NCI-H187 treated with DMSO at 0.1 percent for 48 hours (cell line): ENCODE results near the gene SASS6.

Experiments
- DNase-seq: peaks from one replicate; lab custom pipeline; 2025; lab: John Stamatoyannopoulos, UW

SASS6 gene, protein sequence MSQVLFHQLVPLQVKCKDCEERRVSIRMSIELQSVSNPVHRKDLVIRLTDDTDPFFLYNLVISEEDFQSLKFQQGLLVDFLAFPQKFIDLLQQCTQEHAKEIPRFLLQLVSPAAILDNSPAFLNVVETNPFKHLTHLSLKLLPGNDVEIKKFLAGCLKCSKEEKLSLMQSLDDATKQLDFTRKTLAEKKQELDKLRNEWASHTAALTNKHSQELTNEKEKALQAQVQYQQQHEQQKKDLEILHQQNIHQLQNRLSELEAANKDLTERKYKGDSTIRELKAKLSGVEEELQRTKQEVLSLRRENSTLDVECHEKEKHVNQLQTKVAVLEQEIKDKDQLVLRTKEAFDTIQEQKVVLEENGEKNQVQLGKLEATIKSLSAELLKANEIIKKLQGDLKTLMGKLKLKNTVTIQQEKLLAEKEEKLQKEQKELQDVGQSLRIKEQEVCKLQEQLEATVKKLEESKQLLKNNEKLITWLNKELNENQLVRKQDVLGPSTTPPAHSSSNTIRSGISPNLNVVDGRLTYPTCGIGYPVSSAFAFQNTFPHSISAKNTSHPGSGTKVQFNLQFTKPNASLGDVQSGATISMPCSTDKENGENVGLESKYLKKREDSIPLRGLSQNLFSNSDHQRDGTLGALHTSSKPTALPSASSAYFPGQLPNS

DNA sequence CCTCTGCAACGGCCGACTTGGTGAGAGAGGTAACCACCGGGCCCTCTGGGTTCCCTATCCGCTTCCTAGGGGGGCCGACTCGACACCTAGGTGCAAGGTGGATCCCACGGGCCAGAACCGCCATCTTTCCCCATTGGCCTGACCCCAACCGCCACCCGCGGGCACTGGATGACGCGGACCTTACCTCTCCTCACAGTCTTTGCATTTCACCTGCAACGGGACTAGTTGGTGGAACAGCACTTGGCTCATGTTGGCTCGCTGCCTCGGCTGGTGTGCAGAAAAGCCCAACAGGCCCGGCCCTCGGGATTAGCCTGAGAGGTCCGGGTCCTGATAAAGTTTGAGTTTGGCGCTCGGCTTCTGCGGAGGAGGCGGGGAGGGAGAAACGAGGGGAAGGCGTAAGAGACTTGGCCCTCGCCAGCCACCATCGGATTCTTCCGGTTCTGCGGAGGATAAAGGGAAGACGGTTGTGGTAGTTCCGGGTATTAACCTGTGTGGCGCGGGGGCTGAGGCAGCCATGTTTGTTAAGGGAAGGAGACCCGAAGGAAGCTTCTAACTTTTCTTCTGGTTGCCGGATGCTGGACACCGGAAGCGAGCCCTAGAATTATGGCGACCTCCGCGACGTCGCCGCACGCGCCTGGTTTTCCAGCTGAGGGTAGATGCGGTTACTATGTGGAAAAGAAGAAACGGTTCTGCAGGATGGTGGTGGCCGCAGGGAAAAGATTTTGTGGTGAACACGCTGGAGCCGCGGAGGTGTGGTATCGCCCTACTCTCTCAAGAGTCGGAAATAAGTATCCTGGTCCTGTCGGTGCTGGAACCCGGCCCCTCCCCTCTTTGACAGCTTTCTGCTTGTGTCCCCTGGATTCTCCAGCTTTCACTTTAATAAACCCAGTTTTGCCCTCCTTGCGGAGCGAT lies at the start of gene SASS6, which contains the start of gene TRMT13:
Gene SASS6 (minus strand): TSS at position 365 of the 912 bp plus-strand sequence. CDS start 116 bp downstream, at position 249.
Gene TRMT13 (plus strand): TSS at position 598 of the 912 bp plus-strand sequence. CDS start 6 bp downstream, at position 604.
- peak; percentile 87 for DNase-seq

DNA sequence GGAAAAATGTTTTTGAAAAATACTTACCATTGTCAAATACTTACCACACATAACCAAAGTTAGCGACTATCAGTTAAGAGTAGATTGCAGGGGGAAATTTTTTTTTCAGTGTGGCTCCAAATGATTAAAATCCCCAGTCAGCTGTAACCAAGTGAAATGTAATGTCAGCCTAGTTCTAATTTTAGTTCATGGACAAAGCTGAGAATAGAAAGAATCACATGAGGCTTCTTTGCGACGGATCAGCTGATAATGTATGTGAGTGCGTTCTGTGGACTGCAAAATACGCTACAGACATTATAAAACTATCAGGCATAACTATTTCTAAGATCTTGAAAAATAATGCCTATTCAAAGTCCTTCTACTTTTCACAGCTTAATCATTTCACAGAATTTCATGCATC lies 45.4 kb upstream of the SASS6 start, which contains the start of gene LRRC39:
Gene LRRC39 (minus strand): TSS at position 166 of the 400 bp plus-strand sequence. CDS start 9,740 bp downstream, outside the sequence.
- no peak for DNase-seq

DNA sequence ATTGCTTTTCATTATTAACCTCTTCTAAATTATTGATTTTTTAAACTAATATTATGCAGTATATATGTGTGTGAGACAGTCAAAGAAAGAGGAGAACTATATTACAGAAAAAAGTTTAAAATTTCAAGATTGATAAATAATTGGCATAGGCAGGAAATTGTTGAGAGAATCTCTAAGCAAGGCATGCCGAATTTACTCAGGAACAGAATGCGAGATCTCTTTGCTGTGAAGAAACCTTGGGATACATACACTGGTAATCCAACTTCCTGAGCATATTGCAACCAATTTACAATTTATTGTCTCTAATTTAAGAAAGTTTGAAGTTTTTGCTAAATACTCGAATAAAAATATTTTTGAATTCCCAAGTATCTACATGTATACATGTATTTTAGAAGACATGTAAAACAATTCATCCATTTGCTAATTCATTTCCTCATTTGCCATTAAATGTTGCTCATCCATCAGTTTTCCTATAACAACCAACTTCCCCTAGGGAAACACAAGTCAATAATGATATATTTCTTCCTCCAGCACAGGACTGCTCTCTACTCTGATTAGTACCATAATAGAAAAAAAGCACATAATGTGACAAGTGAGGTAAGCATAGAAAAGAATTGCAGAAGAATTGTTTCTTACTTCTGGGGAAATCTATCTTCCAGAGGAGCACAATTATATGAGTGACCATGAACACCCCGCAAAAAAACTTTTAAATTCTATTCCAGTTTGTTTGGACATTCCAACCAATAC lies 44.7 kb upstream of the SASS6 start:
- DNase-seq = no peak

DNA sequence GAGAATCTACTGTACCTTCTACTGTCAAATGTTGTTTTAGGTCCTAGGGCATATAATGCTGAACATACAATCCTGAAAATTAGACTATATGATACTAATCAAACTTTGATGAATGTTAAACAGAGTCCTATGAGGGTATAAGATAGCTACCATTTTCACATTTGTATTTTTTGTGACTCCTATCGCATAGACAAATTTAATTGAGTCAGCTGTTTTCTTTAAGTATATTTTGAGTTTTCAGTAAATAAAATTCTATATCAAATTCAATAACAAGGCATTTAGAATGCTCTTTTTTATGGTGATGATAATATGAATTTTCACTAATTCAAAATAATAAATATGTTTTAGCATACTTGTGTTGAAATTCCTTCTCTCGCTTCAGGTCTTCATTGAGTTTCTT lies 35.3 kb upstream of the SASS6 start:
- DNase-seq = no peak

DNA sequence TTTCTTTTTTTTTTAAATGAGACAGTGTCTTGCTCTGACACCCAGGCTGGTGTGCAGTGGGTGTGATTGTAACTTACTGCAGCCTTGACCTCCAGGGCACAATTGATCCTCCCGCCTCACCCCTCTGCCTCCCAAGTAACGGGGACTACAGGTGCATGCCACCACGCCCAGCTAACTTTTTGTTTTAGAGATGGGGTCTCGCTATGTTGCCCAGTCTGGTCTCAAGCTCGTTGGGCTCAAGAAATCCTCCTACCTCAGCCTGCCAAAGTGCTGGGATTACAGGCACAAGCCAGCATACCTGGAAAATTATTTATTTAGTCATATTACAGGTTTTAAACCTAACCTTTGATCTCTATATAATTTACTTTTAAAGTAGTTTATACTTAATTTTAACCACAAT lies 32.0 kb upstream of the SASS6 start:
- no peak for DNase-seq

DNA sequence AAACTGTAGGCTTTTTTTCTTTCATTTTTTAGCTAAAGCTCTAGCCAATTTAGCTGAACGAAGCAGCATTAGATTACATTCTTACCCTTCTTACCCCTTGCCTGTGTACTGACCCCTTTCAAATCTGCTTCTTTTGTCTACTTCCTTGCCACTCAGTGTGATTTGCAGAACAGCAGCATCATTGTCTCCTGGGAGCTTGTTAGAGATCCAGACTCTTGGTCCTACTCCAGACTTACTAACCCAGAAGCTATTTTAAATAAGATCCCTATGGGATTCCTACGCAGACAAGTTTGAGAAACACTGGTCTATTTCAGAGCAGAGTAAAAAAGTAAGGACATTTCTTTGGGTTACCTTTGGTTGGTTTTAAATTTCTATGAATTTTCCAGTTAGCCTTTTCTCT lies 31.5 kb upstream of the SASS6 start:
- DNase-seq = no peak

DNA sequence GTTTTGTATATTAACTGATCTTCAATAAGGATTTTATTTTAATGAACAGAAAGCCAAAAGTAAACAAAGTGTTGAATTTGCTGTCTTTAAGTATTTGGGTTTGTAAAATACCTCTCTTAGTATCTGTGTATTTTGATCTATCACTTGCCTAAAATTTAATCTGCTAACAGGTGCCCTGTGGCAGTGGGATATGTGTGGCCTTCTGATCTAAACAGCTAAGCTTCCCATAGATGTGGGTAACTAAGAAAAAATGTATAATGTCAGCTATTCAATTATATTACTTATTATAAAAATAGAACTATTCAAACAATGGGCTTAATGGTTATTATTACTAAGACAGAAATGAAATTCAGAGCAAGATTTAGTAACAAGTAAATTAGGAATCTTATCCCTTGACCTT lies 30.2 kb upstream of the SASS6 start:
- DNase-seq = no peak

DNA sequence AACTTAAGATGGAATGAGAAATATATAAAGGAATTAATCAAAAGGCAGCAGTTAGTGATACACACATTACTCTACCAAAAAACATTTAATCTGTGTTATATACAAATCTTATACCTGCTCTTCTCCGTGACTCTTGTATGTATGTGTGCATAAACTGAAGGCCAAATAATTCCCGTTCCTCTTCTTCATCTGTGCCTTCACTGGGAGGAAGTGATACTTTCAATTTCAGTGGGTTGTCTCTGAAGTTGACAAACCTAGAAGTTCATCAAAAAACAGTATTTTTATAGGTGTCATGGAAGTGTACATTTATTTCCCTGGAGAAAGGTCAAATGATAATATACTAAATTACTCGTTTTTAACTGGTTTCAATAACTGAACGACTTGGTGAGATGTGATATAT lies 19.5 kb upstream of the SASS6 start:
- no peak for DNase-seq

DNA sequence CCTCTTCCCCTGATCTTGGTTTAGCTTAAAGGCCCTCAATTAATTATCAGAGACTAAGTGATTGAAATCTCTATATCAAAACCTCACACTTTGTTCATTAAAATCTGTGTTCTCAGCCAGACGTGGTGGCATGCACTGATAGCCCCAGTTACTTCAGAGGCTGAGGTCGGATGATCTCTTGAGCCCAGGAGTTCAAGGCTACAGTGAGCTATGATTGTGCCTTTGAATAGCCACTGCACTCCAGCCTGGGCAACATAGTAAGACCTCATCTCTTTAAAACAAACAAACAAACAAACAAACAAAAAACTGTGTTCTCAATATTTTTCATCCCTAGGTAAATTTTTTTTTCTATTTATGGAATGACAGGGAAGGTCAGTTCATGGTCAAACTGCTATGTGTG lies 18.9 kb upstream of the SASS6 start:
- no peak for DNase-seq

DNA sequence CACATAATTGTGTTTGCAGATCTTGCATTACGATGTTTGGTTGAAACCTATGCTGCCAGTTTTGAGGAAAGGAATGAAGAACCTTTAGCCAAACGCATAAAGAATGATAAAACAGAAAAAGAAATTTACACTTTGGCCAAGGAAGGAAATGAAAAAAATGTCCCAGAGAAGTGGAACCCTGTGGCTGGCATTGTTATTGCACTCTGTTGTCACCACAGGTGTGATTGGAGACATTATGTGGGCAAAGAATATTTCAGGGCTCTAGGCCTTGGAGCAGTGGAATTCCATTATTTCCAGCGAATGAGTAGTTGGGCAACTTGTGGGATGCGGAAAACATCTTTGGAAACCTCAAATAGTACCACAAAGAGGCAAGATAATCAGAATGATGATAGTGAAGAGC lies 15.1 kb upstream of the SASS6 start:
- DNase-seq = no peak

DNA sequence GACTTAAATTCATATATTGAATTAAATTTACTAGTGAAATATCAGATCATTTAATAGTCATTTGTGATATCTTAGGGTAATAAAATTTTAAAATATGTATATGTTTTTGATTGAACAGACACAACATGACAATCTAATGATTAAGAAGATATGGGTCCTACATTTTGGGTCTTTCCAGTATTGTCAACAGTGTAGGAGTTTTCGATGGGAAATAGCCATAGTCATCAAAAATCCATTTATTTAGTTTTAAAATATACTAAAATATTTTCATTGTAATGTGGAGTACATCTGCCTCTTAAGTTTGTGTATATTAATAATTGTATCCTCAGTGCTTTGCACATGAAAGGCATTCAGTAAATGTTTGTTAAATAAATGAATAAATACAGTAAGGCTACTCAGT lies 14.2 kb upstream of the SASS6 start:
- DNase-seq = no peak

DNA sequence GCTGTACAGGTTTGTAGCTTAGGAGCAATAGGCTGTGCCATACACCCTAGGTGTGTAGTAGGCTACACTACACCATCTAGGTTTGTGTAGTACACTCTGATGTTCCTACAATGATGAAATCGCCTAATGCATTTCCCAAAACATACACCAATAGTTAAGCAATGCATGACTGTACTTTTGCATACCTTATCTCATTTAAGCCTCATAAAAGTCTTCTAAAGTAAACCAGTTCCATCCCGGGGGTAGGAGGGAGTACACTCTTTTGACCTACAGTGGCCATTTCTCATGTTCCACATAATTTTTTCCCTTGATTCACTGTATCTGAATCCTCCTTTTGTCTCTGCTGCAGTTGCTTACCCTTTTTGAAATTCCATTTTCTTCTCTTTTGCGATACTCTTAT lies 12.4 kb upstream of the SASS6 start:
- DNase-seq = no peak

DNA sequence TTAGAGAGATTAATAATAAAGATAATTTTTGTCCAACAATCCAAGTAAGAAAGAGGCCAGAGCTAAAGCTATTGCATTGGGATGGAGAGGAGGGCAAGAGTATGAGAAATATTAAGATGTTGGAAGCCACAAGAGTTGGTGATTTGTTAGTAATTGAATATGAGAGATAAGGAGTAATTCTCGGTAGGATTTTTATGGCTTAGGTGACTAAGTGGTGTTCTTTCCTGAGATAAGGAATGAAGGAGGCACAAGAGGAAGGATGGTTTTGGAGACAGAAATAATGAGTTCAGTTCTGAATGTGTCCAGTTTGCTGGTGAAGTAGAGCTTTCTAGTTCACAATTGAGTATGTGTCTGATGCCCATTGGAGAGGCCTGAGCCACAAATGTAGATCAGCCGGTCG lies 9.6 kb upstream of the SASS6 start:
- no peak for DNase-seq

DNA sequence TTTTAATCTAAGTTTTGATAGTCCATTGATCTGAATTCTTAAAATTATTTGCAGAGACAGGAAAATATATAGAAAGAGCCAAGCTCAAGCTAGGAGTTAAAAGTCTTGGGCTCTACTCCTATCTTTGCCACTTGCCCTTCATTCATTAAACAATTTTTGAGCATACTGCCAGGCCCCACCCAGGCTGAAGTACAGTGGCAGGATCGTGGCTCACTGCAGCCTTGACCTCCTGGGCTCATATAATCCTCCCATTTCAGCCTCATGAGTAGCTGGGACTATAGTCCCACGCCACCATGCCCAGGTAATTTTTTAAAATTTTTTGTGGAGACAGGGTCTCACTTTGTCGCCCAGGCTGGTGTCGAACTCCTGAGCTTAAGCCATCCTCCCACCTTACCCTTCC lies 8.5 kb upstream of the SASS6 start:
- DNase-seq = no peak

DNA sequence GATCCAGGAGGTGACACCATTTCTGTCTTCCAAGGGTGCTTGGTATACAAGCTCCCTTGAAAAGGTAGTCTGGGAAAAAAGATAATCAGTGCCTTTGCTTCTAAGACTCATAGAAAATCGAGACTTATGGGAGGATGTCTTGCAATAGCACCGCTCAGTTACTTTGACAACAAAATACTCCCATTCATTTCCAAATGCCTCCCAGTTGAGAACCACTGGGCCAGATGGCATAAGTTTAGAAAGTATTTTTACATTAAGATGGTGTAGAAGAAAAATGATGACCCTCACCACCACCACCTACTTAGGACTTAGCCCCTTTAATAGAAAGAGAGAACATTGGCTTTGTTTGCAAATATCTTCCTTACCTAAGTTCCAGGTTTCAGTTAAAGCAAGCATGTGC lies 4.9 kb upstream of the SASS6 start:
- DNase-seq = no peak

DNA sequence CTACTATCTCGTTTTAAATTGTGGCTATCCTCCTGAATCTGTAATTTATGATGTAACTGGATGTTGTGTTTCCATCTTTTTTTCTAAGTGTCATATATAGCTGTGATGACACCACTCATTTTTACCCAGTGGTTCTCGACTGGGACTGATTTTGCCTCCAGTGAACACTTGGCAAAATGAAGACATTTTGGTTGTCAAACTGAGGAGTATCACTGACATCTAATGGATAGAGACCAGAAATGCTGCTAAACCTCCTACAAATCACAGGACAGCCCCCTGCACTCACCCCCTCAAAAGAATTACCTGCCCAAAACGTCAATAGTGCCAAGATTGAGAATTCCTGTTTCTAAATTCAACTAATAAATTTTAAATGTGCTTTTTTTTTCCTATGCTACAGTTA lies 2.1 kb upstream of the SASS6 start:
- no peak for DNase-seq

DNA sequence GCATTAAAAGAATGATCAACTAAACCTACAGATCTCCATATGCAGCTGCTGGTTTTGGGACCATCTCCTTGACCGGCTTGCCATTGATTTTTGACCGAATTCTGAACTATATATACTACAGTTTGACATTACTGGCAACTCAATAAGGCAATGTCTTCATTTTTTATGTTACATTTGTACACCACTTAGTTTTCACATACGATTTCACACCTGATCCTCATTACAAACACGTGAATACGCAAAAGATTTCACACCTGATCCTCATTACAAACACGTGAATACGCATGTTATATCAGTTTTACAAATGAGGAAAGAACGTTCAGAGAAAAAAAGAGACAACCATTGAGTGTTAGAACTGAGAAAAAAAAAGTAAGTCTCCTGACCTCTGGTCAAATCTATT lies 1.1 kb downstream of the SASS6 start:
- DNase-seq = no peak

DNA sequence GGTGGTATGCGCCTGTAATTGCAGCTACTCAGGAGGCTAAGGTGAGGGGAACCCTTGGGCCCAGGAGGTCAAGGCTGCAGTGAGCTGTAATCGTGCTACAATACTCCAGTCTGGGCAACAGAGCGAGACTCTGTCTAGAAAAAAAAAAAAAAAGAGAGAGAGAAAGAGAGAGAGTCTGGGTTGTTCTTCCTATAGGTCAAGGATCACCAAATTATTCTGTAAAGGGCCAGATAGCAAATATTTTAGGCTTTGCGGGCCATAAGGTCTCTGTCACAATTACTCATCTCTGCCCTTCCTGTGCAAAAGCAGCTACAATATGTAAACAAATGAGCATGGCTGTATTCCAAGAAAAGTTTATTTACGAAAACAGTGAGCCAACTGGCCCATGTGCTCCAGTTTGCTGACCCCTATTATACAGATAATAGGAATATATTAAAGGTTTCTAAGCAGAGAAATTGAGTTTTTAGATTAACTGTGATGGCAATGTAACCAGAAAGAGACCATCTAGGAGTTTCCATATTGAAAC lies 2.1 kb downstream of the SASS6 start:
- no peak for DNase-seq

DNA sequence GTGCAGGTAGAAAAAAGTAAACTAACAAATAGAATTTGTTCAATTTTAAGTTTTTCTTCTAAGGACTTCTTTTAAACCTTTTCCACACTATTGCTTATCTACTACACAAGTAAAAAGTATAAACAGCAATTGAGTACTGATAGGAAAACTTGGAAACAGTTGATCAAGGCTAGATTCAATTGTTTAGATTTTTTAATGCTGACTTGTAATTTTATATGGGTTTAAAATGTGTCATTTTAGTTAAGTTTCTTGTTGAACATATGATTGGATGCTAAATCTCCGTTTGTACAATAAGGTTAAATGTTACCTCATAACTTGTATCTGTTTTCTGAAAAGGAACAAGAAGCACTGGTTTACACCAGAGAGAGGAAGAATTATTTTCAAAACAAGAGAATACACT lies 5.5 kb downstream of the SASS6 start:
- no peak for DNase-seq

DNA sequence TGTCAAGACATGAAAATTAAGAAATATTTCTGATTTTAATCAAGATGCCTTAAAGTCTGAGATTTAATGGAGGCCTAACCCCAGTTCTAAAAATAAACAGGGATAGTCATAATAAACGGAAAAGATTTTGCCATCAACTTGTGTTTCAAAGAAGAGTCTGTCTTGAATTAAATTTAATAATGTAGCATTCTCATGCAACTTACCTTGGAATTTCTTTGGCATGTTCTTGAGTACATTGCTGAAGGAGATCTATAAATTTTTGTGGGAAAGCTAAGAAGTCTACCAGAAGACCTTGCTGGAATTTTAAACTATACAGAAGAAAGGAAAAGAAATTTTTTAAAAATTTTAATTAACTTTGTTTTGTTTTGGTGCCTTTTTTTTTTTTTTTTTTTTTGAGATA lies 10.6 kb downstream of the SASS6 start:
- no peak for DNase-seq

DNA sequence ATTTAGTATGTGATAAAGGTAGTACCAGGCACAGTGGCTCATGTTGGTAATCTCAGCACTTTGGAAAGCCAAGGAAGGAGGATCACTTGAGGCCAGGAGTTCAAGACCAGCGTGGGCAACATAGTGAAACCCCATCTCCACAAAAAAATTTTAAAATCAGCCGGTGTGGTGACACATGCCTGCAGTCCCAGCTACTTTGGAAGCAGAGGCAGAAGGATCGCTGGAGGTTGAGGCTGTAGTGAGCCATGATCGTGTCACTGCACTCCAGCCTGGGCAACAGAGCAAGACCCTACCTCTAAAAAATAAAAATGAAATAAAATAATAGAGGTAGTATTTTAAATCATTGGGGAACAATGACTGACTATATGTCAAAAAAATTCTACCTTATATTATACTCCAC lies 17.2 kb downstream of the SASS6 start:
- DNase-seq = no peak
